ENCODE results near the gene MYCBP2. TPM values are rescaled to one million over a fixed set of nuclear protein-coding genes. Genes with fewer than 3 reads are reported as not detected.

The MYCBP2 gene
- total and polyA plus RNA-seq, 4 donors = 23.2 to 130 (median 57.9) TPM

GRCh38 chr13:77285098-77285497 is 41.8 kb downstream of the MYCBP2 start:
- no peaks in the 10 kb centered on the region for H3K27me3 ChIP-seq (ENCODE audit: control insufficient read depth in 3 of 3, insufficient read depth in 3 of 3, low read length in 2 of 3)
- H3K9me3 ChIP-seq (ENCODE audit: control insufficient read depth in 4 of 4, insufficient read depth in 3 of 4, low read length in 3 of 4) = peaks cover 0 to 1% (median 0%) of the 10 kb centered on the region in 4 donors
- H3K27ac ChIP-seq (ENCODE audit: low read depth in 1 of 2, low read length in 1 of 2) = no peak overlapping the region
- peaks cover 0 to 13% (median 3%) of the 10 kb centered on the region in 4 donors for H3K36me3 ChIP-seq (ENCODE audit: control insufficient read depth in 4 of 4, insufficient read depth in 4 of 4, low read length in 4 of 4)
- H3K9ac ChIP-seq (ENCODE audit: insufficient read depth in 1 of 2, low read length in 2 of 2) = no peak overlapping the region
- DNase-seq = no peak
- ATAC-seq (ENCODE audit: insufficient read depth, low FRiP score) = no peak
- H3K4me1 ChIP-seq (ENCODE audit: control insufficient read depth in 5 of 5, insufficient read depth in 5 of 5, low read length in 5 of 5) = peaks cover 0 to 3% (median 0%) of the 10 kb centered on the region in 5 donors
- WGBS, 2 donors = 95 to 96% methylated on average over 1 of the region's 1 CpG
- H3K4me3 ChIP-seq = no peak overlapping the region
- TF ChIP-seq CTCF (IDR thresholded peaks at IDR 0.05; ENCODE audit: control extremely low read depth, extremely low read depth) = no peak

- H3K4me3 ChIP-seq = no peak overlapping the region
- H3K27ac ChIP-seq (ENCODE audit: low read depth in 1 of 2, low read length in 1 of 2) = no peak overlapping the region
- no peak for DNase-seq
- H3K36me3 ChIP-seq (ENCODE audit: control insufficient read depth in 4 of 4, insufficient read depth in 4 of 4, low read length in 4 of 4) = peaks cover 4 to 16% (median 11%) of the 10 kb centered on the region in 4 donors
- no peak for TF ChIP-seq CTCF (IDR thresholded peaks at IDR 0.05; ENCODE audit: control extremely low read depth, extremely low read depth)
- no peak overlapping the region for H3K9ac ChIP-seq (ENCODE audit: insufficient read depth in 1 of 2, low read length in 2 of 2)
- H3K4me1 ChIP-seq (ENCODE audit: control insufficient read depth in 5 of 5, insufficient read depth in 5 of 5, low read length in 5 of 5) = no peaks in the 10 kb centered on the region
- 97 to 100% methylated on average over 1 of the region's 1 CpG for WGBS, 2 donors
- no peak for ATAC-seq (ENCODE audit: insufficient read depth, low FRiP score)
- no peaks in the 10 kb centered on the region for H3K27me3 ChIP-seq (ENCODE audit: control insufficient read depth in 3 of 3, insufficient read depth in 3 of 3, low read length in 2 of 3)
- no peaks in the 10 kb centered on the region for H3K9me3 ChIP-seq (ENCODE audit: control insufficient read depth in 4 of 4, insufficient read depth in 3 of 4, low read length in 3 of 4)
Observed at GRCh38 chr13:77274126-77274525, 52.8 kb downstream of the MYCBP2 start.

GRCh38 chr13:77269141-77269540 is 57.8 kb downstream of the MYCBP2 start:
- Histone ChIP-seq H3K36me3 (ENCODE audit: control insufficient read depth in 4 of 4, insufficient read depth in 4 of 4, low read length in 4 of 4) (peaks cover 5 to 32% (median 21%) of the 10 kb centered on the region in 4 donors), H3K4me1 (ENCODE audit: control insufficient read depth in 5 of 5, insufficient read depth in 5 of 5, low read length in 5 of 5) (no peaks in the 10 kb centered on the region), H3K9ac (ENCODE audit: insufficient read depth in 1 of 2, low read length in 2 of 2) (no peak overlapping the region), H3K9me3 (ENCODE audit: control insufficient read depth in 4 of 4, insufficient read depth in 3 of 4, low read length in 3 of 4) (no peaks in the 10 kb centered on the region), H3K27ac (ENCODE audit: low read depth in 1 of 2, low read length in 1 of 2) (no peak overlapping the region), H3K27me3 (ENCODE audit: control insufficient read depth in 3 of 3, insufficient read depth in 3 of 3, low read length in 2 of 3) (no peaks in the 10 kb centered on the region), H3K4me3 (no peak overlapping the region)
- DNase-seq (no peak), ATAC-seq (ENCODE audit: insufficient read depth, low FRiP score) (no peak)
- TF ChIP-seq CTCF (IDR thresholded peaks at IDR 0.05; ENCODE audit: control extremely low read depth, extremely low read depth) = no peak
- 92 to 98% methylated on average over 1 of the region's 1 CpG for WGBS, 2 donors

GRCh38 chr13:77267362-77267761 is 59.5 kb downstream of the MYCBP2 start:
- Histone ChIP-seq H3K4me1 (ENCODE audit: control insufficient read depth in 5 of 5, insufficient read depth in 5 of 5, low read length in 5 of 5) (no peaks in the 10 kb centered on the region), H3K4me3 (no peak overlapping the region), H3K9me3 (ENCODE audit: control insufficient read depth in 4 of 4, insufficient read depth in 3 of 4, low read length in 3 of 4) (no peaks in the 10 kb centered on the region), H3K27me3 (ENCODE audit: control insufficient read depth in 3 of 3, insufficient read depth in 3 of 3, low read length in 2 of 3) (no peaks in the 10 kb centered on the region), H3K27ac (ENCODE audit: low read depth in 1 of 2, low read length in 1 of 2) (no peak overlapping the region), H3K36me3 (ENCODE audit: control insufficient read depth in 4 of 4, insufficient read depth in 4 of 4, low read length in 4 of 4) (peaks cover 3 to 33% (median 17%) of the 10 kb centered on the region in 4 donors), H3K9ac (ENCODE audit: insufficient read depth in 1 of 2, low read length in 2 of 2) (no peak overlapping the region)
- WGBS, 2 donors = 84% methylated on average over 2 of the region's 2 CpGs
- DNase-seq (no peak), ATAC-seq (ENCODE audit: insufficient read depth, low FRiP score) (no peak)
- TF ChIP-seq CTCF (IDR thresholded peaks at IDR 0.05; ENCODE audit: control extremely low read depth, extremely low read depth) = no peak

Data from lung (tissue), 12 donors.